Ovary (tissue), 3 donors: ENCODE data around the gene TENT5C.

Source experiments
- CTCF ChIP-seq, 3 donors: fragments of 450-650 bp in 2 of 3; fragments of 200-600 bp in 1 of 3; IDR thresholded peaks; one replicate each; pipeline versions ENCODE4 v1.5.1 to v1.8.0; 2016 to 2022; ENCODE audit warnings: antibody characterized with exemption in 3 of 3, mild to moderate bottlenecking in 1 of 3
- EP300 ChIP-seq: sonication (generic); formaldehyde crosslinking; IDR thresholded peaks from one replicate; pipeline ENCODE4 v1.6.1; 2017; ENCODE audit warnings: antibody characterized with exemption
- POLR2A ChIP-seq: fragments of 450-650 bp; IDR thresholded peaks from one replicate; pipeline ENCODE4 v1.6.1; 2017; ENCODE audit warnings: antibody characterized with exemption, mild to moderate bottlenecking, moderate library complexity
- donor health status: DM: no; HTN: no; CAD: no.

- no peak for TF ChIP-seq POLR2A
- no peak for TF ChIP-seq CTCF (IDR thresholded peaks at IDR 0.05)
- no peak for TF ChIP-seq EP300
These were observed 45.9 kb upstream of the TENT5C start for GRCh38 chr1:117559985-117560384.
